Measurements from ENCODE around the gene UNC5A. TPM values are rescaled to one million over a fixed set of nuclear protein-coding genes. Genes with fewer than 3 reads are reported as not detected.

The UNC5A gene
- polyA plus RNA-seq, 1 of the 3 experiments (the other 2 are of a cell fraction), result 0.46 TPM

- Histone ChIP-seq H3K9me3 (no peaks in the 10 kb centered on the region), H3F3A (replicated peaks; ENCODE audit: insufficient read depth) (no peaks in the 10 kb centered on the region), H4K20me1 (ENCODE audit: insufficient read depth) (no peaks in the 10 kb centered on the region; the same call in 1 of the 2 replicates), H3K9ac (no peak overlapping the region), H3K27me3 (ENCODE audit: insufficient read depth) (no peaks in the 10 kb centered on the region), H3K9me2 (no peaks in the 10 kb centered on the region), H3K4me2 (no peak overlapping the region), H3K27ac (ENCODE audit: low read depth in 2 of 2, low read length in 1 of 2) (no peak overlapping the region), H3K79me2 (ENCODE audit: insufficient read depth) (no peaks in the 10 kb centered on the region), H3K36me3 (replicated peaks in 1 of 2; ENCODE audit: control insufficient read depth in 1 of 2, insufficient read depth in 2 of 2, low read length in 1 of 2) (peaks cover 12 to 28% of the 10 kb centered on the region in 2 experiments), H3K4me1 (ENCODE audit: control insufficient read depth in 1 of 2, insufficient read depth in 2 of 2, low read depth in 1 of 2, low read length in 1 of 2) (no peaks in the 10 kb centered on the region), H3K4me3 (ENCODE audit: low read depth in 2 of 2, low read length in 1 of 2) (no peak overlapping the region), H2AFZ (ENCODE audit: low read depth) (no peak overlapping the region)
- ChIA-PET CTCF (interaction anchor here (1.3 to 1.8 kb wide), 3 partner anchors 24 to 262 kb away, joined by 3 to 4 read pairs (median 4); partner anchors contain the start of gene HK3), POLR2A (no interaction called here)
- DNase-seq, result no peak
- WGBS (ENCODE audit: low lambda C conversion rate), result 96% methylated on average over 2 of the region's 2 CpGs
- TF ChIP-seq SMC3 (IDR thresholded peaks at IDR 0.05; ENCODE audit: low read depth, low read length) (no peak), ELF1 (IDR thresholded peaks at IDR 0.05) (no peak), YY1 (IDR thresholded peaks at IDR 0.05; ENCODE audit: low read depth) (no peak), USF1 (IDR thresholded peaks at IDR 0.05; ENCODE audit: borderline replicate concordance, low read depth) (no peak), CTCF (IDR thresholded peaks at IDR 0.05) (no peak), GATA2 (CRISPR knock-in tag; IDR thresholded peaks at IDR 0.05) (no peak), SIN3A (IDR thresholded peaks at IDR 0.05; ENCODE audit: borderline replicate concordance, low read depth, low read length) (no peak), TAF1 (IDR thresholded peaks at IDR 0.05; ENCODE audit: borderline replicate concordance, low read depth, low read length) (no peak)
These were observed 112.5 kb downstream of the UNC5A start for GRCh38 chr5:176922817-176923216.

DNA sequence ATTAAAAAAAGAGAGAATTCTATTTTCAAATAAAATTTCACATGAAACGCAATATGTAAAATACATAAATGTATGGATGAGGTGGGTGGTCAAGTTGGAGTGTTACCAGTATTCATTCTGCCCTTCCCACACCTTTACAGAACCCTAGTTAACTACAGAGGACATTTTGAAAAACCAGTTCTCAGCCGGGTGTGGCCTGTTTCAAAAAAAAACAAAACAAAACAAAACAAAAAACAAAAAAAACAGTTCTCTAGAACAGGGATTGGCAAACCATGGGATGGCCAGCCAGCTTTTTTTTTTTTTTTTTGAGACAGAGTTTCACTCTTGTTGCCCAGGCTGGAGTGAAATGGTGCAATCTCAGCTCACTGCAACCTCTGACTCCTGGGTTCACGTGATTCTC lies 117.2 kb downstream of the UNC5A start:
- CTCF ChIA-PET, result interaction anchor here (1.5 kb wide), 1 partner anchor 57 kb away, joined by 3 read pairs; no protein-coding TSS in a partner anchor

More for the DNA sequence above, 117.2 kb downstream of the UNC5A start:
- no peak overlapping the region for H3K27ac ChIP-seq (ENCODE audit: low read depth in 2 of 2, low read length in 1 of 2)
- POLR2A ChIA-PET, result no interaction called here
- H3K79me2 ChIP-seq (ENCODE audit: insufficient read depth), result no peaks in the 10 kb centered on the region
- no peak for DNase-seq
- no peak overlapping the region for H3K9ac ChIP-seq
- no peaks in the 10 kb centered on the region for H4K20me1 ChIP-seq (ENCODE audit: insufficient read depth)
- H3K4me3 ChIP-seq (ENCODE audit: low read depth in 2 of 2, low read length in 1 of 2), result no peak overlapping the region
- no peaks in the 10 kb centered on the region for H3K9me3 ChIP-seq
- 99% methylated on average over 3 of the region's 3 CpGs for WGBS (ENCODE audit: low lambda C conversion rate)
- H2AFZ ChIP-seq (ENCODE audit: low read depth), result no peak overlapping the region
- H3K36me3 ChIP-seq (replicated peaks in 1 of 2; ENCODE audit: control insufficient read depth in 1 of 2, insufficient read depth in 2 of 2, low read length in 1 of 2), result peaks cover 18 to 24% of the 10 kb centered on the region in 2 experiments
- no peak for TF ChIP-seq GABPA (IDR thresholded peaks at IDR 0.05; ENCODE audit: low read depth)
- TF ChIP-seq FOXJ3 (CRISPR knock-in tag; IDR thresholded peaks at IDR 0.05), result no peak
- no peak for TF ChIP-seq RXRA (IDR thresholded peaks at IDR 0.05; ENCODE audit: borderline replicate concordance, low read depth)
- TF ChIP-seq USF2 (IDR thresholded peaks at IDR 0.05; ENCODE audit: borderline replicate concordance, low read depth, low read length), result no peak
- no peak for TF ChIP-seq POLR2AphosphoS5 (IDR thresholded peaks at IDR 0.05; ENCODE audit: low read depth, low read length)
- TF ChIP-seq MXI1 (IDR thresholded peaks at IDR 0.05; ENCODE audit: low read depth, low read length), result no peak
- TF ChIP-seq SIN3A (IDR thresholded peaks at IDR 0.05; ENCODE audit: borderline replicate concordance, low read depth, low read length), result no peak
- no peak for TF ChIP-seq TCF12 (IDR thresholded peaks at IDR 0.05)
- TF ChIP-seq FOSL2 (IDR thresholded peaks at IDR 0.05; ENCODE audit: borderline replicate concordance, low read depth), result no peak
- no peak for TF ChIP-seq RAD21 (IDR thresholded peaks at IDR 0.05; ENCODE audit: low read length)
- TF ChIP-seq RCOR1 (IDR thresholded peaks at IDR 0.05; ENCODE audit: low read length), result no peak
- no peak for TF ChIP-seq USF1 (IDR thresholded peaks at IDR 0.05; ENCODE audit: borderline replicate concordance, low read depth)
- no peak for TF ChIP-seq ELF1 (IDR thresholded peaks at IDR 0.05)
- no peak for TF ChIP-seq RFX5 (IDR thresholded peaks at IDR 0.05; ENCODE audit: low read length)
- TF ChIP-seq, protein P1, sequence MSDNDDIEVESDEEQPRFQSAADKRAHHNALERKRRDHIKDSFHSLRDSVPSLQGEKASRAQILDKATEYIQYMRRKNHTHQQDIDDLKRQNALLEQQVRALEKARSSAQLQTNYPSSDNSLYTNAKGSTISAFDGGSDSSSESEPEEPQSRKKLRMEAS (IDR thresholded peaks at IDR 0.05; ENCODE audit: low read depth), result no peak
- no peak for TF ChIP-seq EP300 (IDR thresholded peaks at IDR 0.05; ENCODE audit: borderline replicate concordance in 1 of 2, low read depth in 1 of 2, low read length in 1 of 2)
- no peak for TF ChIP-seq IRF3 (IDR thresholded peaks at IDR 0.05; ENCODE audit: low read depth, low read length)
- no peak for TF ChIP-seq TAF1 (IDR thresholded peaks at IDR 0.05; ENCODE audit: borderline replicate concordance, low read depth, low read length)
- H3F3A ChIP-seq (replicated peaks; ENCODE audit: insufficient read depth), result peaks cover 8% of the 10 kb centered on the region
- no peaks in the 10 kb centered on the region for H3K4me1 ChIP-seq (ENCODE audit: control insufficient read depth in 1 of 2, insufficient read depth in 2 of 2, low read depth in 1 of 2, low read length in 1 of 2)
- no peaks in the 10 kb centered on the region for H3K9me2 ChIP-seq
- H3K27me3 ChIP-seq (ENCODE audit: insufficient read depth), result no peaks in the 10 kb centered on the region
- no peak overlapping the region for H3K4me2 ChIP-seq
